Measurements from ENCODE around the gene TMEM50B. TPM values are rescaled to one million over a fixed set of nuclear protein-coding genes. Genes with fewer than 3 reads are reported as not detected.
"Not testable (repeated sequence)": the region's sequence is repeated elsewhere in the genome, so short reads cannot be mapped to it uniquely, and the experiment has no call there.

TMEM50B gene
- total RNA-seq, 1 experiment from 2014 or later, result 32.1 TPM

DNA sequence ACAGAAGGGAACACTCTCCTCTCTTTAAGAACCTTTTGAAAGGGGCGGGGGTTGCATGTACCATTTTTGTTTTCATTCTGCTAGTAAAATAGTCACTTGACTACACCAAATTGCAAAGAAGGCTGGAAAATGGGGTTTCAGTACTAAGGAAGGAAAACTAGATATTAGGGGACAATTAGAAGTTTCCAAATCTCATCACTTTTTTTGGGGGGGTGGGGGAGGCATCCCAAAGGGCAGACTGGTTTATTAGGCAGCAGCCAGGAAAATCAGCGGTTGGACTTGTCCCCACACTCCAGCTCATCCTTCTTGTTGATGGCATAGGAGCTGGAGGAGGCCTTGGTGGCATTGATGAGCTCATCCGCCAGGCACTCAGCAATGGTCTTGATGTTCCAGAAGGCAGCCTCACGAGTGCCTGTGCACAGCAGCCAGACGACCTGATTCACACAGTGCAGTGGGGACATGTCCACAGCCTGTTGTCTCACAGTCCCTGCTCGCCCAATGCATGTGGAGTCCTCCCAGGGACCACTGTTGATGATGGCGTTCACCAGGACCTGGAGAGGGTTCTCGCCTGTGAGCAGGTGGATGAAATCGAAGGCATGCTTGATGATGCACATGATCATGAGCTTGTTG is 1.7 kb upstream of the TMEM50B start:
- in situ Hi-C loops (cut with HindIII; ENCODE audit: low pct_unique_long_range_greater_than_20kb, low sequenced_read_pairs), result no loop called here
- no peak for DNase-seq (ENCODE audit: low read depth, low spot score)

DNA sequence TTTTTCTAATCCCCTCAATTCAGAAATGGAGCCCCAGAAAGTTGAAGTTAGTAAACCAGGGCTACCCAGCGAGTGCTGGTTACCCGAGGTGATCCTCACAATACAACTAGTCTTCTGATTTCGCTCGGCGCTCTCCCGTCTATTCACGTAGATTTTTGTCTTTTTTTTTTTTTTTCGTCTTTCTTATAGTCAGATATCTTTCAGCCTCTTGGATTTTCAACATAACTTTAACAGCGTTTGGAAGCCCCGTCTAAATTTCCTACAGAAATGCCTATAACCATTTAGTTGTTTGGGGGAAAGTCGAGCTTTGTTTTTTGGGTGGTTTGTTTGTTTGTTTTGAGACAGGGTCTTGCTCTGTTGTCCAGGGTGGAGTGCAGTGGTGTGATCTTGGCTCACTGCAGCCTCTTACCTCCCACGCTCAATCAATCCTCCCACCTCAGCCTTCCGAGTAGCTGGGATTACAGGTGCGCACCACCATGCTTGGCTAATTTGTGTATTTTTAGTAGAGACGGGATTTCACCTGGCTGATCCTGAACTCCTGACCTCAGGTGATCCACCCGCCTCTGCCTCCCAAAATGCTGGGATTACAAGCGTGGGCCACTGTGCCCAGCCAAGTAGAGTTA is 818 bp upstream of the TMEM50B start:
- no peak for DNase-seq (ENCODE audit: low read depth, low spot score)
- in situ Hi-C loops (cut with HindIII; ENCODE audit: low pct_unique_long_range_greater_than_20kb, low sequenced_read_pairs), result no loop called here

DNA sequence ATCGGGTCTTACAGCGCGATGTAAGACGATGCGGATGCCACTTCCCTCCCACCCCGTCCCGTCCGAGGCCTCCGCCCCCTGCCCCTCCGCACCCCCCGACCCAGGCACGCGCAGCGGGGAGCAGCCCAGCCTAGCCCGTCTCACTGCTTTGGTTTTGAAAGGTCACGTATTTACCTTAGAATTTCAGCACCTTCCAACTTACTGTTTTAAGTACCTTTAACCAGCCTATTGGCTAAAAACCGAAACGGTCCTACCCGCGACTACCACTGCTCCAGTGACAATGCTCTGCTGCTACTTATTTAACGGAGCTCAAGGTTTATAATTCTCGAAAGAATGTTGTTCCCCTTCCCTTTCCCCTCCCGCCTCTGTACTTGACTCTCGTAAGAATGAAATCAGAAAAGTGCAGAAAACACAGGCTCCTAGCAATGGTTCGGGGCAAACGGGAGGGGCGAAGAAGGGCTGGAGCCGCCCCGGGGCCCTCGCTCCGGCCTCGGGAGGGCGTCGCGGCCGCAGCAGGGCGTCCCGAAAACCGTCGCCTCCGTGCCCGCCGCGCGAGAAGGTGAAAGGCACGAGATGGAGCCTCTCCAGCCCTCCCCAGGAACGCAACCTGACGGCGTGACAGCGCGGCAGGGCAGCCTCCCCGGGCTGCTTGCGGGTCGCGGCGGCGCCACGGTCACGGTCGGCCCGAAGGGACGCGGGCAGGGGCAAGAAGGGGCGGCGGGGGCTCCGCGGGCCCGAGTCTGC is 667 bp downstream of the TMEM50B start:
- DNase-seq (ENCODE audit: low read depth, low spot score), result peak; percentile 17
- in situ Hi-C loops (cut with HindIII; ENCODE audit: low pct_unique_long_range_greater_than_20kb, low sequenced_read_pairs), result no loop called here

DNA sequence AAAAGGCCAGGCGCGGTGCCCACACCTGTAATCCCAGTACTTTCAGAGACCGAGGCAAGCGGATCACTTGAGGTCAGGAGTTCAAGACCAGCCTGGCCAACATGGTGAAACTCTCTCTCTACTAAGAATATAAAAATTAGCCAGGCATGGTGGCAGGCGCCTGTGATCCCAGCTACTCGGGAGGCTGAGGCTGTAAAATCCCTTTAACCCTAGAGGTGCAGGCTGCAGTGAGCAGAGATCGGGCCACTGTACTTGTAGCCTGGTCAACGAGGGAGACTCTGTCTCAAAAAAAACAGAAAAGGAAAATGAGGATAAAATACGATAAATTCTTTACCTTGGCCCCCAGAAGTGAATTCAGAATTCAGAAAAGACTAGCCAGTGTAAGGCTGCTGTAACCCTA is 1.6 kb downstream of the TMEM50B start:
- in situ Hi-C loops (cut with HindIII; ENCODE audit: low pct_unique_long_range_greater_than_20kb, low sequenced_read_pairs), result no loop called here
- no peak for DNase-seq (ENCODE audit: low read depth, low spot score)

DNA sequence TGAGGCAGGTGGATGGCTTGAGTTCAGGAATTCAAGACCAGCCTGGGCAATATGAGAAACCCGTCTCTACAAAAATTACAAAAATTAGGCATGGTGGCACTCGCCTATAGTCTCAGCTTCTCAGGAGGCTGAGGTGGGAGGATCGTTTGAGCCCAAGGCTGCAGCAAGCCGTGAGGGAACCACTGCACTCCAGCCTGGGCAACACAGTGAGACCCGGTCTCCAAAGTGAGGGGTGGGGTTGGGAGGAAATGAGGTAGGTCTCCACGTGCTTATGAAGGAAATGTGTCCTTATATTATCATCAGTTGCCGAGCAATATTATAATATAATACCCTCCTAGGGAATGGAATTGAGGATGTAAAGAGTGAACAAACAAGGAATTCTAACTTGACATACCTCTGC is 2.7 kb downstream of the TMEM50B start:
- no peak for DNase-seq (ENCODE audit: low read depth, low spot score)
- in situ Hi-C loops (cut with HindIII; ENCODE audit: low pct_unique_long_range_greater_than_20kb, low sequenced_read_pairs), result no loop called here

DNA sequence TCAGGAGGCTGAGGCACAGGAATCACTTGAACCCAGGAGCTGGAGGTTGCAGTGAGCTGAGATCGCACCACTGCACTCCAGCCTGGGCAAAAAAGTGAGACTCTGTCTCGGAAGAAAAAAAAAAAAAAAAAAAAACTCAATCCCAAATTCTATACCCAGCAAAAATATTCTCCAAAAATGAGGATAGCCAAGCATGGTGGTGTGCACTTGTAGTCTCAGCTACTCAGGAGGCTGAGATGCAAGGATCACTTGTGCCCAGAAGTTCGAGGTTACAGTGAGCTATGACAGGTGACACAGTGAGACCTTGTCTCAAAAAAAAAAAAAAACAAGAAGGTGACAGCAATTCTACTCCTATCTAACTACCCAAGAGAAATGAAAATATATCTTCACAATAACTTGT is 6.4 kb downstream of the TMEM50B start:
- no peak for DNase-seq (ENCODE audit: low read depth, low spot score)
- in situ Hi-C loops (cut with HindIII; ENCODE audit: low pct_unique_long_range_greater_than_20kb, low sequenced_read_pairs), result no loop called here

DNA sequence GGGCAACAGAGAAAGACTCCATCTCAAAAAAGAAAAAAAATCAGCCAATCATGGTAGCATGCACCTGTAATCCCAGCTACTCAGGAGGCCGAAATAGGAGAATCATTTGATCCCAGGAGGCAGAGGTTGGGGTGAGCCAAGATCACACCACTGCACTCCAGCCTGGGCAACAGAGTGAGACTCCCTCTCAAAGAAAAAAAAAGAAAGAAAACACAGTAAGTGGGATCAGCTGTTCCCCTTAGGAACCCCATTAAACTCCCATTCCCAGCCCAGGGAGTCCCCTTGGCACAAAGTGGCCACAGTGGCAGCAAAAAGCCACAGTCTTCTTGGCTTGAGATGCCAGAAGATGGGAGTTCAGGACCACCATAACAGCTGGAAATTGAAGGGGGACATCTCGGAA is 9.1 kb downstream of the TMEM50B start:
- DNase-seq (ENCODE audit: low read depth, low spot score), result no peak
- in situ Hi-C loops (cut with HindIII; ENCODE audit: low pct_unique_long_range_greater_than_20kb, low sequenced_read_pairs), result no loop called here

DNA sequence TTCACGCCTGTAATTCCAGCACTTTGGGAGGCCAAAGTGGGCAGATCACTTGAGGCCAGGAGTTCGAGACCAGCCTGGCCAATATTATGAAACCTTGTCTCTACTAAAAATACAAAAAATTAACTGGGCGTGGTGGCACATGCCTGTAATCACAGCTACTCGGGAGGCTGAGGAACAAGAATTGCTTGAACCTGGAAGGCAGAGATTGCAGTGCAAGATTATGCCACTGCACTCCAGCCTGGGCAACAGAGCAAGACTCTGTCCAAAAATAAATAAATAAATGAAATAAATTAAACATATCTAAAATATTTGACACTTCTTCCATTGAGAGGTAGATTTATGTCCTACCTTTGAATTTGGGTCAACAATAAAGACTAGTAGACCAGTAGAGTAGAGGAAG is 10.6 kb downstream of the TMEM50B start:
- in situ Hi-C loops (cut with HindIII; ENCODE audit: low pct_unique_long_range_greater_than_20kb, low sequenced_read_pairs); DNase-seq (ENCODE audit: low read depth, low spot score): not testable (repeated sequence)

DNA sequence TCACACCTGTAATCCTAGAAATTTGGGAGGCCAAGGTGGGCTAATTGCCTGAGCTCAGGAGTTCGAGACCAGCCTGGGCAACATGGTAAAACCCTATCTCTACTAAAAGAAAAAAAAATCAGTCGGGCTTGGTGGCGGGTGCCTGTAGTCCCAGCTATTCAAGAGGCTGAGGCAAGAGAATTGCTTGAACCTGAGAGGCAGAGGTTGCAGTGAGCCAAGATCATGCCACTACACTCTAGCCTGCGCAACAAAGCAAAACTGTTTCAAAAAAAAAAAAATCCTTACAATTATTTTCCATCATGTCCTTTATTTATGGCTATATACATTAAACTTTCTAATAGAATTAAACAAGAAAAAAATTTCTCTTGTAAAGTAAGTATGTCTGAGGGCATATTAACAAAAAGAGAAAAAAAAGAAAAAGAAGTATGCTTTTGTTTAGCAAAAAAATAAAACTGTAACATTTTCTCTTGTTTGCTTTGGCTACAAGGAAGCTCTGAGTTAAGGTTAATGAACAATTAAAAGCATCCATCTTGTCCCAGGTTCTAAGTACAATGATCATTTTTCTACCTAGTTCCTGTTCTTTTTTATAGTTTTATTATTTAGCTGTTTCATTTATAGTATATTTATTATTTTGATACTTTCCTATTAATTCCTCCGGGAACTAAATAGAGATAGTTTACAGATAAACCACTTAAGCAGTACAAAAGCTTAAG is 18.1 kb downstream of the TMEM50B start:
- in situ Hi-C loops (cut with HindIII; ENCODE audit: low pct_unique_long_range_greater_than_20kb, low sequenced_read_pairs), result no loop called here
- no peak for DNase-seq (ENCODE audit: low read depth, low spot score)

DNA sequence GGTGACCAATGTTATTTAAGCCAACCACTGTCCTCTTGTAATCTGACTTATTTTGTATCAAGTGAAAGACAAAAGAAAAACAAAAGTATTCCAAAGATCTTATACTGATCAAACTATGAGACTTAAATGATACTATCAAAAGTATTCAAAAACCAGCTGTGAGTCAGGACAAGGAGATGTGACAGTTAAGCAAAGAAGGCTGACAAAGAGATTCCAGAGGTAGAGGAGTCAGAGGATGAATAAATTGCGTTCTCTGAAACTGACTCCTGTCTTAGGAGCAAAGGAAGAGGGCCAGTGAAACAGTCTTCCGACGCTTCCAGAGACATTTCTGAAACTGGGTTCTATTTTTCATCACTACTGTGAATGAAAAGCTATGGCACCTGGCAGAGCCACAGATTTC is 20.9 kb downstream of the TMEM50B start:
- in situ Hi-C loops (cut with HindIII; ENCODE audit: low pct_unique_long_range_greater_than_20kb, low sequenced_read_pairs), result no loop called here
- no peak for DNase-seq (ENCODE audit: low read depth, low spot score)

DNA sequence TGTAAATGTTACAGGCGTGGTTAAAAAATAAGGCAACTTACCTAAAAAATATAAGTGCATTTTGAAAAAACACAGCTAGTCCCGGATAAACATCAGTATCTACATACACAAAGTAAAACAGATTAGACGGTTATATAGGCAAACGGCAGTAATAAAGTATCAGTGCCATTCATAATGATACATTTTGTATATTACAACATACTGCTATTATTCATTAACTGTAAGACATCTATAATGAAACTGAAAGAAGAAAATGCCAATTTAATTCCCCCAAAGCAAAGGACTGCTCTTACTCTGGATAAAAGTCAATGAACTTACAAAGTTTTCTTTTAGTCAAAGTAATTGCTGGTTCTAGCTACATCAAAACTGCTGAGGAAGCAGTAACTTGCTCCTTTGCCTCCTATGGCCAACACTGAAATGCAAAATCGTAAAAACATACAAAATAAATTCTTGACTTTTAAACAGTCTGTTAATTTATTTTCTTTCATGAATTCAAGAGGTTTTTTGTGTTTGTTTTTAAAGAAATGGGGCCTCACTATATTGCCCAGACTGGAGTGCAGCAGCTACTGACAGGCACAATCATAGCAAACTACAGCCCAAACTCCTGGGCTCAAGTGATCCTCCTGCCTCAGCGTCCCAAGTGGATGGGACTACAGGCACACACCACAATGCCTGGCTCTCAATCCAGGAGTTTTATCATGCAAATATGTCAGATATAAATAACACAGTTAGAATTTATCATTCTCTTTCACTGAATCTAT is 23.9 kb downstream of the TMEM50B start:
- in situ Hi-C loops (cut with HindIII; ENCODE audit: low pct_unique_long_range_greater_than_20kb, low sequenced_read_pairs), result no loop called here
- DNase-seq (ENCODE audit: low read depth, low spot score), result no peak

DNA sequence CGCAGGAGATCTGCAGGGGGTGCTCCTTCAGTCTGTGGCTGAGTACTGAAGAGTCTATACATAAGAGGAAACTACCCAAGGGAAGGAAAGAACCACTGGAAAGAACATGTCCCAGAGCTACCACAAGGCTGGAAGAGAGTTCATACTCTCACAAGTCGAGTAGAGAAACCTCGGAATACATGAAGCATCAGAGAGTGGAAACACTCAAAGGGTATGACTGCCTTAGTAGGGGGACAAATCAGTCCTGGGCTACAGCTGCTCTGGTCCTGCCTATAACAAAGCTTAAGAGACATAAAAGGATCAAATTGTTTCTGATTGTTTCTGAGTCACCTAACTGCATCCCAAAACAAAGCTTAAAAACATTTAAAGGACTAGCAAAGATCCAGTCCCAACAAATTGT is 27.4 kb downstream of the TMEM50B start:
- no peak for DNase-seq (ENCODE audit: low read depth, low spot score)
- in situ Hi-C loops (cut with HindIII; ENCODE audit: low pct_unique_long_range_greater_than_20kb, low sequenced_read_pairs), result no loop called here

DNA sequence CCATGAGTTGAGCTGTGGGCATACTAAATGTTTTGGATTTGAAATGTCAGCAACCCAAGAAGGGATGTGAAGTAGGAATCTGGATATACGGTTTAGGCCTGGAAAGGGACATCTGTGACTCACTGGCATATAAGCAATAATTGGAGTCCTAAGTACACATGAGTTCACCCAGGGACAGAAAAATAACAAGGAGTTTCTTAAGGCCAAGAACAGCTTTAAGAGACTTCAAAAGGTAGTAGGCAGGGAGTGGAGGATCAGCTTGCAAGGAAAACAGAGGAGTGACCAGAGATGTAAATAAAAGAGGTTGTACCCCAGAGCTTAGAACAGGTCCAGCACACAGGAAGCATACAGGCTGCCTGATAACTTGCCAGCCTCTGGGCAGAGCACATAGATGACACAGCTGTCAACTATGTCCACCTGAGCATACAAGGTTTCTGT is 28.1 kb downstream of the TMEM50B start:
- in situ Hi-C loops (cut with HindIII; ENCODE audit: low pct_unique_long_range_greater_than_20kb, low sequenced_read_pairs), result no loop called here
- no peak for DNase-seq (ENCODE audit: low read depth, low spot score)

DNA sequence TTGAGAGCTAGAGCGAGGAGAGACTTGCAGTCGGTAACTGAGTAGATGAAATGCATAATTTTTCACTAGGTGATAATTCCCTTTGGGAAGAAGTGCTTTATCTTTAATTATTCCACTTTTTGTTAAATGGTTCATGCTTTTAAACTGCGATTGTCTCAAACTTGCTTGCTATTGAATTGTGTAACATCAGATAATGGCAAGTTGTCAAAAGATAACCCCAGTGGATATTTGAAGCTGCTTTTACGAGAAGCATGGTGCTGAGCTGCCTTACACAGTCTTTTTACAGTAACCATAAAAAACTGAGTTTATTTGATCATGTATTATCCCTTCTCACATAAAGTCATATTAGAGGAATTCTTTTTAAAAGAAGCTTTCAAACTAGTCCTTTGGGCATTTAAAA is 30.2 kb downstream of the TMEM50B start:
- in situ Hi-C loops (cut with HindIII; ENCODE audit: low pct_unique_long_range_greater_than_20kb, low sequenced_read_pairs), result no loop called here
- no peak for DNase-seq (ENCODE audit: low read depth, low spot score)

DNA sequence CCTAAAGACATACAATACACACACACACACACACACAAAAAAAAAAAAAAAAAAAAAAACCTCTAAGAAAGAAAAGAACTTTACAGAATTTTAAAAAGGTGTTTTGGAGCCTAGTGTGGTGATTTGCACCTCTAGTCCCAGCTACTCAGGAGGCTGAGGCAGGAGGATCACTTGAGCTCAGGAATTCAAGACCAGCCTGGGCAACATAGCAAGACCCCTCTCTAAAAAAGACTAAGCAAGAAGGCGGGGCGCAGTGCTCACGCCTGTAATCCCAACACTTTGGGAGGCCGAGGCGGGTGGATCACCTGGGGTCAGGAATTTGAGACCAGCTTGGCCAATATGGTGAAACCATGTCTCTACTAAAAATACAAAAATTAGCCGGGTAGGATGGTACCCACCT is 33.2 kb downstream of the TMEM50B start:
- in situ Hi-C loops (cut with HindIII; ENCODE audit: low pct_unique_long_range_greater_than_20kb, low sequenced_read_pairs); DNase-seq (ENCODE audit: low read depth, low spot score): not testable (repeated sequence)

DNA sequence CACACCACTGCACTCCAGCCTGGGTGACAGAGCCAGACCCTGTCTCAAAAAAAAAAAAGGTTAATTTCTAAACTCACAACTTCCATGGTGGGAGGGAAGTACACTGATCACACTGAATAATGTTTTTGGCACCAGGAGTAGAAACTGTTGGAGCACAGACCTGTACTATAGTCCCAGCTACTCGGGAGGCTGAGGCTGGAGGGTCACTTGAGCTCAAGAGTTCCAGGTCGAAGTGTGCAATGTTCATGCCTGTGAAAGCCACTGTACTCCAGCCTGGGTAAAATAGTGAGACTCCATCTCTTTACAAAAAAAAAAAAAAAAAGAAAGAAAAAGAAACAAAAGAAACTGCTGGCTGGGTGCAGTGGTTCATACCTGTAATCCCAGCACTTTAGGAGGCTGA is 35.3 kb downstream of the TMEM50B start:
- in situ Hi-C loops (cut with HindIII; ENCODE audit: low pct_unique_long_range_greater_than_20kb, low sequenced_read_pairs), result no loop called here

DNA sequence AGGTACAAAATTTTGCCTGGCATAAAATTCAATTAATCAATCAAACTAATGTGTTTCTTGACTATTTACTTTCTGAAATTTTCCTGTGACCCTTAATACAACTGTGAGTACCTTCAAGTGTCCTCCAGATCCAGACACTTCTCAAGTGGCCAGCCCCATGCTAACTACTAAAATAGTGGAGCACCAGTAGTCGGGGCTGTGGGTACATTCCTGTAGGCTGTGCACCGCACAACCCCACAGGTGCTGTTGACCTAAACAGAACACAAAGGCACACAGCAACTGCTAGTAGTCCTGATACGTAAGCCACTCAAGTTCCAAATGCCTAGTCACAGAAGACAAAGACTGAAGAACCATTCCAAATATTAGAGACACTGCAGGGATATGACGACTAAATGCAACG is 36.6 kb downstream of the TMEM50B start:
- no peak for DNase-seq (ENCODE audit: low read depth, low spot score)
- in situ Hi-C loops (cut with HindIII; ENCODE audit: low pct_unique_long_range_greater_than_20kb, low sequenced_read_pairs), result no loop called here

More for the DNA sequence above, 35.3 kb downstream of the TMEM50B start:
- DNase-seq (ENCODE audit: low read depth, low spot score), result no peak

Data from SK-MEL-5 (cell line).